Measurements from ENCODE around the gene KCNMA1.

Gene KCNMA1

DNA sequence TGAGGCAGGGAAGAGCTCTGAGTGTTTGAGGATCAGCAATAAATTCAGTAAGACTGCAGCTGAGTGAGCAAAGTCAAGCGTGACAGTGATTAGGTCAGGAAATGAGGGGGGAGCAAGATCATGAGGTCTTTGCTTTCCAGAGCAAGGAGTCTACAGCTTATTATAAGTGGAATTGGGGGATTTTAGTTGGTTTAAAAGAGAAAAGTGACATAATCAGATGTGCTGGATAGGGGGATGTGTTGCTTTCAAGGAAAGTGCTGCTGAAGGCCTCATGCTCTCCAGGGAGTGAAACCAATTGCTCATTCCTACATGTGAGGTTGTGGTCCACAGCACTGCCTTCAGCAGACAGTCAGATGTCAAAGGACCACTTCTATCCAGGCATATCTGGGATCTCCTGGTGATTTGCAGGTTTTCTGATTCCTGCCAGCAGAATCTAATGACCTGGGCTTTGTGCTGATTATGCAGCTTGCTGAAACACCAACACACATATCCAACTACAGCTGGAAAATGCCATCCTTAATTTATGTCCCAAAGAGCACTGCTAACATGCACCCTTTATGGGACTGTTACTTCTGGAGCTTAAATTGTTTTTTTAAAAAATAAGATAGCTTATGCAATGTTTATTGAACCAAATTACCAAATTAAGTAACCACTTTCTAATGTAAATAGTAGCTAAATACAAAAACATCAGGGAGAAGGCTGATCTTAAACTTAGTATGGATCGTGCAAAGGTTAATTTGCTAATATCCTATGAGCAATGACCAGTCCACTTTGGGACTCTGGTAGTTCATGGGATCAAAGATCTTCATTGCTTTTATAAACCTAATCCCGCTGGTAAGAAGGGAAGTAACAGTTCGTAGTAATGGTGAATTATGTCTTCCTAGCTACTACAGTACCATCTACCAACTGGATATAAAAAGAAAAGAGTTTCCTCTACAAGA is 607.6 kb downstream of the KCNMA1 start:
- Histone ChIP-seq H3K27me3 (ENCODE audit: control insufficient read depth in 2 of 2, insufficient read depth in 2 of 2, low read length in 2 of 2) (peaks cover 0 to 9% of the 10 kb centered on the region in 2 donors), H3K4me1 (ENCODE audit: control insufficient read depth in 2 of 2, insufficient read depth in 2 of 2, low read length in 2 of 2) (no peaks in the 10 kb centered on the region), H3K27ac (ENCODE audit: low read depth in 2 of 2, low read length in 2 of 2) (no peak overlapping the region)

GRCh38 chr10:77028042-77028441 is 609.6 kb downstream of the KCNMA1 start:
- H3K27me3 ChIP-seq (ENCODE audit: control insufficient read depth in 2 of 2, insufficient read depth in 2 of 2, low read length in 2 of 2): peaks cover 0 to 9% of the 10 kb centered on the region in 2 donors
- H3K4me1 ChIP-seq (ENCODE audit: control insufficient read depth in 2 of 2, insufficient read depth in 2 of 2, low read length in 2 of 2): no peaks in the 10 kb centered on the region
- no peak overlapping the region for H3K4me3 ChIP-seq (ENCODE audit: low read length in 2 of 2)
- no peak overlapping the region for H3K9ac ChIP-seq (ENCODE audit: low read depth in 1 of 2, low read length in 2 of 2)
- H3K36me3 ChIP-seq (ENCODE audit: control insufficient read depth in 2 of 2, insufficient read depth in 2 of 2, low read length in 2 of 2): no peaks in the 10 kb centered on the region
- H3K9me3 ChIP-seq (ENCODE audit: control insufficient read depth in 2 of 2, low read length in 2 of 2): no peaks in the 10 kb centered on the region
- H3K27ac ChIP-seq (ENCODE audit: low read depth in 2 of 2, low read length in 2 of 2): no peak overlapping the region

More for the DNA sequence above, 607.6 kb downstream of the KCNMA1 start:
- no peaks in the 10 kb centered on the region for H3K36me3 ChIP-seq (ENCODE audit: control insufficient read depth in 2 of 2, insufficient read depth in 2 of 2, low read length in 2 of 2)
- no peak overlapping the region for H3K4me3 ChIP-seq (ENCODE audit: low read length in 2 of 2)
- H3K9me3 ChIP-seq (ENCODE audit: control insufficient read depth in 2 of 2, low read length in 2 of 2): no peaks in the 10 kb centered on the region
- H3K9ac ChIP-seq (ENCODE audit: low read depth in 1 of 2, low read length in 2 of 2): no peak overlapping the region

- Histone ChIP-seq H3K27ac (ENCODE audit: low read depth in 2 of 2, low read length in 2 of 2) (no peak overlapping the region), H3K27me3 (ENCODE audit: control insufficient read depth in 2 of 2, insufficient read depth in 2 of 2, low read length in 2 of 2) (peaks cover 0 to 9% of the 10 kb centered on the region in 2 donors), H3K36me3 (ENCODE audit: control insufficient read depth in 2 of 2, insufficient read depth in 2 of 2, low read length in 2 of 2) (no peaks in the 10 kb centered on the region), H3K9me3 (ENCODE audit: control insufficient read depth in 2 of 2, low read length in 2 of 2) (no peaks in the 10 kb centered on the region), H3K4me3 (ENCODE audit: low read length in 2 of 2) (no peak overlapping the region), H3K9ac (ENCODE audit: low read depth in 1 of 2, low read length in 2 of 2) (no peak overlapping the region), H3K4me1 (ENCODE audit: control insufficient read depth in 2 of 2, insufficient read depth in 2 of 2, low read length in 2 of 2) (no peaks in the 10 kb centered on the region)
These were observed 610.0 kb downstream of the KCNMA1 start for GRCh38 chr10:77027576-77027975.

- no peaks in the 10 kb centered on the region for H3K9me3 ChIP-seq (ENCODE audit: control insufficient read depth in 2 of 2, low read length in 2 of 2)
- no peak overlapping the region for H3K27ac ChIP-seq (ENCODE audit: low read depth in 2 of 2, low read length in 2 of 2)
- no peaks in the 10 kb centered on the region for H3K36me3 ChIP-seq (ENCODE audit: control insufficient read depth in 2 of 2, insufficient read depth in 2 of 2, low read length in 2 of 2)
- H3K9ac ChIP-seq (ENCODE audit: low read depth in 1 of 2, low read length in 2 of 2): no peak overlapping the region
- no peak overlapping the region for H3K4me3 ChIP-seq (ENCODE audit: low read length in 2 of 2)
- H3K4me1 ChIP-seq (ENCODE audit: control insufficient read depth in 2 of 2, insufficient read depth in 2 of 2, low read length in 2 of 2): no peaks in the 10 kb centered on the region
- H3K27me3 ChIP-seq (ENCODE audit: control insufficient read depth in 2 of 2, insufficient read depth in 2 of 2, low read length in 2 of 2): peaks cover 0 to 9% of the 10 kb centered on the region in 2 donors
These were observed 610.5 kb downstream of the KCNMA1 start for GRCh38 chr10:77027141-77027540.

- H3K36me3 ChIP-seq (ENCODE audit: control insufficient read depth in 2 of 2, insufficient read depth in 2 of 2, low read length in 2 of 2): no peaks in the 10 kb centered on the region
- H3K9ac ChIP-seq (ENCODE audit: low read depth in 1 of 2, low read length in 2 of 2): no peak overlapping the region
- H3K27ac ChIP-seq (ENCODE audit: low read depth in 2 of 2, low read length in 2 of 2): no peak overlapping the region
- no peak overlapping the region for H3K4me3 ChIP-seq (ENCODE audit: low read length in 2 of 2)
- H3K27me3 ChIP-seq (ENCODE audit: control insufficient read depth in 2 of 2, insufficient read depth in 2 of 2, low read length in 2 of 2): peaks cover 0 to 9% of the 10 kb centered on the region in 2 donors
- H3K9me3 ChIP-seq (ENCODE audit: control insufficient read depth in 2 of 2, low read length in 2 of 2): no peaks in the 10 kb centered on the region
- H3K4me1 ChIP-seq (ENCODE audit: control insufficient read depth in 2 of 2, insufficient read depth in 2 of 2, low read length in 2 of 2): no peaks in the 10 kb centered on the region
These were observed 611.5 kb downstream of the KCNMA1 start for GRCh38 chr10:77026148-77026547.

DNA sequence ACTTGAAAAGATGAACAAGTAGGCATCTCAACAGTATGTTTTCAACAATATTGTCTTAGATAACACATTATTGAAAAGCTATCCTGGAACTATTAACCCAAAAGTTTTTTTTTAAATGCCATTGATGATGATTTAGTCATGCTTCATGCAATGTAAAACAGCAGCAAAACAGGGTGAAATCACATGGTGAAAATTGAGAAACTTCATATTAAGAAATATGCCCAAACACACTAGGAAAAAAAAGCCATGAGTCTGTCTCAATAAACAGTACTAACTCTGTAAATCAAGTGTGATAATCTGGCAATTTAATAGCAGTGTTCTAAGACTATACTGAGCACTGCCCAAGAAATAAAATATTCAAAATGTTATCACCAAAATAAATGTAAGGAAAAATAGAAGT is 613.1 kb downstream of the KCNMA1 start:
- Histone ChIP-seq H3K27me3 (ENCODE audit: control insufficient read depth in 2 of 2, insufficient read depth in 2 of 2, low read length in 2 of 2) (peaks cover 0 to 9% of the 10 kb centered on the region in 2 donors), H3K4me1 (ENCODE audit: control insufficient read depth in 2 of 2, insufficient read depth in 2 of 2, low read length in 2 of 2) (no peaks in the 10 kb centered on the region), H3K9me3 (ENCODE audit: control insufficient read depth in 2 of 2, low read length in 2 of 2) (no peaks in the 10 kb centered on the region), H3K36me3 (ENCODE audit: control insufficient read depth in 2 of 2, insufficient read depth in 2 of 2, low read length in 2 of 2) (no peaks in the 10 kb centered on the region), H3K4me3 (ENCODE audit: low read length in 2 of 2) (no peak overlapping the region), H3K27ac (ENCODE audit: low read depth in 2 of 2, low read length in 2 of 2) (no peak overlapping the region), H3K9ac (ENCODE audit: low read depth in 1 of 2, low read length in 2 of 2) (no peak overlapping the region)

GRCh38 chr10:77023396-77023795 is 614.2 kb downstream of the KCNMA1 start:
- H3K9ac ChIP-seq (ENCODE audit: low read depth in 1 of 2, low read length in 2 of 2): no peak overlapping the region
- H3K36me3 ChIP-seq (ENCODE audit: control insufficient read depth in 2 of 2, insufficient read depth in 2 of 2, low read length in 2 of 2): no peaks in the 10 kb centered on the region
- no peak overlapping the region for H3K27ac ChIP-seq (ENCODE audit: low read depth in 2 of 2, low read length in 2 of 2)
- no peaks in the 10 kb centered on the region for H3K9me3 ChIP-seq (ENCODE audit: control insufficient read depth in 2 of 2, low read length in 2 of 2)
- no peak overlapping the region for H3K4me3 ChIP-seq (ENCODE audit: low read length in 2 of 2)
- peaks cover 0 to 9% of the 10 kb centered on the region in 2 donors for H3K27me3 ChIP-seq (ENCODE audit: control insufficient read depth in 2 of 2, insufficient read depth in 2 of 2, low read length in 2 of 2)
- no peaks in the 10 kb centered on the region for H3K4me1 ChIP-seq (ENCODE audit: control insufficient read depth in 2 of 2, insufficient read depth in 2 of 2, low read length in 2 of 2)

GRCh38 chr10:77022671-77023070 is 614.9 kb downstream of the KCNMA1 start:
- Histone ChIP-seq H3K4me3 (ENCODE audit: low read length in 2 of 2) (no peak overlapping the region), H3K27ac (ENCODE audit: low read depth in 2 of 2, low read length in 2 of 2) (no peak overlapping the region), H3K9me3 (ENCODE audit: control insufficient read depth in 2 of 2, low read length in 2 of 2) (no peaks in the 10 kb centered on the region), H3K36me3 (ENCODE audit: control insufficient read depth in 2 of 2, insufficient read depth in 2 of 2, low read length in 2 of 2) (no peaks in the 10 kb centered on the region), H3K27me3 (ENCODE audit: control insufficient read depth in 2 of 2, insufficient read depth in 2 of 2, low read length in 2 of 2) (peaks cover 0 to 2% of the 10 kb centered on the region in 2 donors), H3K9ac (ENCODE audit: low read depth in 1 of 2, low read length in 2 of 2) (no peak overlapping the region), H3K4me1 (ENCODE audit: control insufficient read depth in 2 of 2, insufficient read depth in 2 of 2, low read length in 2 of 2) (no peaks in the 10 kb centered on the region)

GRCh38 chr10:77021966-77022490 is 615.6 kb downstream of the KCNMA1 start:
- no peaks in the 10 kb centered on the region for H3K36me3 ChIP-seq (ENCODE audit: control insufficient read depth in 2 of 2, insufficient read depth in 2 of 2, low read length in 2 of 2)

GRCh38 chr10:77020426-77021040 is 617.1 kb downstream of the KCNMA1 start:
- no peak overlapping the region for H3K27ac ChIP-seq (ENCODE audit: low read depth in 2 of 2, low read length in 2 of 2)
- no peaks in the 10 kb centered on the region for H3K27me3 ChIP-seq (ENCODE audit: control insufficient read depth in 2 of 2, insufficient read depth in 2 of 2, low read length in 2 of 2)
- no peak overlapping the region for H3K4me3 ChIP-seq (ENCODE audit: low read length in 2 of 2)
- H3K9ac ChIP-seq (ENCODE audit: low read depth in 1 of 2, low read length in 2 of 2): no peak overlapping the region
- H3K4me1 ChIP-seq (ENCODE audit: control insufficient read depth in 2 of 2, insufficient read depth in 2 of 2, low read length in 2 of 2): no peaks in the 10 kb centered on the region
- H3K9me3 ChIP-seq (ENCODE audit: control insufficient read depth in 2 of 2, low read length in 2 of 2): no peaks in the 10 kb centered on the region
- H3K36me3 ChIP-seq (ENCODE audit: control insufficient read depth in 2 of 2, insufficient read depth in 2 of 2, low read length in 2 of 2): no peaks in the 10 kb centered on the region

More at GRCh38 chr10:77021966-77022490, 615.6 kb downstream of the KCNMA1 start:
- no peak overlapping the region for H3K9ac ChIP-seq (ENCODE audit: low read depth in 1 of 2, low read length in 2 of 2)
- no peaks in the 10 kb centered on the region for H3K4me1 ChIP-seq (ENCODE audit: control insufficient read depth in 2 of 2, insufficient read depth in 2 of 2, low read length in 2 of 2)
- no peak overlapping the region for H3K27ac ChIP-seq (ENCODE audit: low read depth in 2 of 2, low read length in 2 of 2)
- H3K4me3 ChIP-seq (ENCODE audit: low read length in 2 of 2): no peak overlapping the region
- no peaks in the 10 kb centered on the region for H3K9me3 ChIP-seq (ENCODE audit: control insufficient read depth in 2 of 2, low read length in 2 of 2)
- no peaks in the 10 kb centered on the region for H3K27me3 ChIP-seq (ENCODE audit: control insufficient read depth in 2 of 2, insufficient read depth in 2 of 2, low read length in 2 of 2)
